H1 (cell line): Measurements from ENCODE around the gene PKP1. TPM values are rescaled to one million over a fixed set of nuclear protein-coding genes. Genes with fewer than 3 reads are reported as not detected.

Experiments
- HDAC6 ChIP-seq: IDR thresholded peaks from one replicate; pipeline ENCODE4 v1.7.1; 2012; ENCODE audit warnings: low read depth, mild to moderate bottlenecking, inconsistent platforms, low read length, moderate library complexity
- KDM1A ChIP-seq: fragments of 200-600, 300-600 bp; sonication (generic); IDR thresholded peaks from 2 replicates; pipeline ENCODE4 v1.7.1; 2016; ENCODE audit warnings: mild to moderate bottlenecking, low read length, borderline replicate concordance
- NANOG ChIP-seq: IDR thresholded peaks from 2 replicates; pipeline ENCODE4 v1.6.1; 2011; ENCODE audit warnings: low read length, low read depth, mild to moderate bottlenecking, inconsistent platforms; ENCODE audit not compliant: insufficient read depth, poor library complexity, severe bottlenecking
- TAF1 ChIP-seq: IDR thresholded peaks from 2 replicates; pipeline ENCODE4 v1.6.1; 2011; ENCODE audit warnings: mild to moderate bottlenecking, low read depth, low read length
- polyA plus RNA-seq, 7 experiments: library from polyadenylated mRNA; depleted of rRNA in 3 of 7; stranded (reverse) in 5 of 7; unstranded in 2 of 7; fragments of >200 nt in 5 of 7; fragments of 200-250 nt in 2 of 7; gene quantifications; 1 replicate in 5 of 7; 2 replicates in 1 of 7; 4 replicates in 1 of 7; pipeline versions ENCODE4 v1.2.1 to v1.2.3, GENCODE V29; 2011 to 2013; ENCODE audit warnings: missing spikeins in 2 of 7, mixed read lengths in 2 of 7
- total RNA-seq: library from RNA; stranded (reverse); fragmentation: NEBNext Ultra II Directional; extraction: Animal tissue kit (Norgen Biotek cat#: 25700); gene quantifications from 2 replicates; pipeline ENCODE4 v1.2.1, GENCODE V29; 2021

PKP1 gene
- total and polyA plus RNA-seq, 2 of the 8 experiments (the other 6 are each of a cell fraction or from before 2014, with no cell fraction given), result 0.21 to 0.95 TPM

GRCh38 chr1:201364808-201365105, 81.5 kb downstream of the PKP1 start (continued):
- TF ChIP-seq TAF1, result no peak
- TF ChIP-seq NANOG, result no peak
- TF ChIP-seq KDM1A, result no peak
- no peak for TF ChIP-seq HDAC6
